Hepatocyte (in vitro differentiated cells): Measurements from ENCODE around the gene ACADL. TPM values are rescaled to one million over a fixed set of nuclear protein-coding genes. Genes with fewer than 3 reads are reported as not detected.

Experiments used
- DNase-seq: peaks from one replicate; pipeline ENCODE4 v3.0.0-alpha.2; 2016; ENCODE audit warnings: low spot score
- H2AFZ ChIP-seq: fragments of 200-600 bp; sonication (generic); 2 replicates; pipeline ENCODE4 v1.6.0; 2016; ENCODE audit warnings: antibody characterized with exemption, mild to moderate bottlenecking
- H3K27ac ChIP-seq: fragments of 200-600 bp; sonication (generic); 2 replicates; pipeline ENCODE4 v1.5.1; 2016; ENCODE audit warnings: mild to moderate bottlenecking
- H3K27me3 ChIP-seq: fragments of 200-600 bp; sonication (generic); 2 replicates; pipeline ENCODE4 v1.6.1; 2016
- H3K36me3 ChIP-seq: fragments of 200-600 bp; sonication (generic); replicated peaks from 2 replicates; pipeline ENCODE4 v1.5.1; 2016; ENCODE audit warnings: low read depth; ENCODE audit not compliant: insufficient read depth
- H3K4me1 ChIP-seq: fragments of 200-600 bp; sonication (generic); 2 replicates; pipeline ENCODE4 v1.5.1; 2016; ENCODE audit warnings: mild to moderate bottlenecking, moderate library complexity; ENCODE audit not compliant: insufficient read depth
- H3K4me2 ChIP-seq: fragments of 200-600 bp; sonication (generic); 2 replicates; pipeline ENCODE4 v1.6.0; 2016
- H3K4me3 ChIP-seq: fragments of 200-600 bp; sonication (generic); 2 replicates; pipeline ENCODE4 v1.5.1; 2016; ENCODE audit warnings: mild to moderate bottlenecking
- H3K79me2 ChIP-seq: fragments of 200-600 bp; sonication (generic); 2 replicates; pipeline ENCODE4 v1.6.0; 2017; ENCODE audit warnings: mild to moderate bottlenecking
- H3K9me2 ChIP-seq: fragments of 200-600 bp; sonication (generic); replicated peaks from 2 replicates; pipeline ENCODE4 v1.6.0; 2017; ENCODE audit warnings: mild to moderate bottlenecking; ENCODE audit not compliant: insufficient read depth
- H3K9me3 ChIP-seq: fragments of 200-600 bp; sonication (generic); 2 replicates; pipeline ENCODE4 v1.5.1; 2016; ENCODE audit warnings: low read depth, mild to moderate bottlenecking
- H4K20me1 ChIP-seq: fragments of 200-600 bp; sonication (generic); 2 replicates; pipeline ENCODE4 v1.6.0; 2016; ENCODE audit warnings: mild to moderate bottlenecking; ENCODE audit not compliant: insufficient read depth, poor library complexity, severe bottlenecking
- CTCF ChIP-seq: fragments of 200-600 bp; sonication (generic); IDR thresholded peaks from 2 replicates; pipeline ENCODE4 v1.5.1; 2016; ENCODE audit warnings: antibody characterized with exemption, mild to moderate bottlenecking; ENCODE audit not compliant: poor library complexity
- EZH2 ChIP-seq: fragments of 200-600 bp; sonication (generic); IDR thresholded peaks from 2 replicates; pipeline ENCODE4 v1.6.1; 2016; ENCODE audit warnings: antibody characterized with exemption, mild to moderate bottlenecking, borderline replicate concordance
- EZH2phosphoT487 ChIP-seq: fragments of 200-600 bp; sonication (generic); IDR thresholded peaks from one replicate; pipeline ENCODE4 v1.6.1; 2018; ENCODE audit warnings: antibody characterized with exemption, mild to moderate bottlenecking, low read depth, moderate library complexity; ENCODE audit not compliant: unreplicated experiment, severe bottlenecking
- whole genome bisulfite sequencing: methylation state at CpG from one replicate; pipeline ENCODE4 v1.1.6; 2016; ENCODE audit warnings: low lambda C conversion rate; ENCODE audit errors: missing lambda C conversion rate; 5-methylcytosine and 5-hydroxymethylcytosine counted together
- polyA plus RNA-seq: library from polyadenylated mRNA; unstranded; fragments of >200 nt; fragmentation: Nextera tagmentation; extraction: Ambion mirVana; gene quantifications from 2 replicates; pipeline ENCODE4 v1.2.1, GENCODE V29; 2016
- total RNA-seq: library from RNA; depleted of rRNA; stranded (reverse); fragments of >200 nt; gene quantifications from 2 replicates; pipeline ENCODE4 v1.2.3, GENCODE V29; 2014

Gene ACADL
- total and polyA plus RNA-seq, 2 experiments from 2014 or later: 1.1 to 2.1 TPM

- TF ChIP-seq EZH2phosphoT487: no peak
- TF ChIP-seq EZH2: no peak
- TF ChIP-seq CTCF: no peak
- Histone ChIP-seq H3K27ac (no peak overlapping the region), H3K79me2 (no peaks in the 10 kb centered on the region), H4K20me1 (no peaks in the 10 kb centered on the region), H3K4me1 (no peaks in the 10 kb centered on the region), H3K9me3 (no peaks in the 10 kb centered on the region), H3K4me3 (no peak overlapping the region), H3K36me3 (no peaks in the 10 kb centered on the region), H3K27me3 (no peaks in the 10 kb centered on the region), H2AFZ (no peak overlapping the region), H3K9me2 (no peaks in the 10 kb centered on the region), H3K4me2 (no peak overlapping the region)
- DNase-seq: no peak
Measured at GRCh38 chr2:210259687-210260086, 34.4 kb upstream of the ACADL start.

GRCh38 chr2:210252699-210253606, 27.7 kb upstream of the ACADL start:
- Histone ChIP-seq H3K27ac (no peak overlapping the region), H2AFZ (no peak overlapping the region), H3K79me2 (no peaks in the 10 kb centered on the region), H3K9me2 (no peaks in the 10 kb centered on the region), H3K4me3 (no peak overlapping the region), H4K20me1 (no peaks in the 10 kb centered on the region), H3K4me2 (no peak overlapping the region), H3K36me3 (no peaks in the 10 kb centered on the region), H3K9me3 (no peaks in the 10 kb centered on the region), H3K4me1 (no peaks in the 10 kb centered on the region), H3K27me3 (no peaks in the 10 kb centered on the region)
- 70% methylated on average over 7 of the region's 7 CpGs for WGBS
- no peak for DNase-seq
- no peak for TF ChIP-seq EZH2
- no peak for TF ChIP-seq CTCF

- H3K36me3 ChIP-seq: no peaks in the 10 kb centered on the region
- H3K9me3 ChIP-seq: no peaks in the 10 kb centered on the region
- H3K4me1 ChIP-seq: no peaks in the 10 kb centered on the region
- DNase-seq: no peak
- no peak overlapping the region for H3K4me3 ChIP-seq
- no peak overlapping the region for H3K27ac ChIP-seq
- no peak for TF ChIP-seq CTCF
- TF ChIP-seq EZH2phosphoT487: no peak
- TF ChIP-seq EZH2: no peak
- H3K27me3 ChIP-seq: no peaks in the 10 kb centered on the region
- H3K4me2 ChIP-seq: no peak overlapping the region
- H3K79me2 ChIP-seq: no peaks in the 10 kb centered on the region
- H2AFZ ChIP-seq: no peak overlapping the region
- 58% methylated on average over 1 of the region's 1 CpG for WGBS
- no peaks in the 10 kb centered on the region for H4K20me1 ChIP-seq
- H3K9me2 ChIP-seq: no peaks in the 10 kb centered on the region
Measured at GRCh38 chr2:210250622-210251021, 25.4 kb upstream of the ACADL start.

GRCh38 chr2:210233487-210233886, 8.2 kb upstream of the ACADL start:
- Histone ChIP-seq H3K9me3 (no peaks in the 10 kb centered on the region), H3K79me2 (no peaks in the 10 kb centered on the region), H4K20me1 (no peaks in the 10 kb centered on the region), H3K27ac (no peak overlapping the region), H3K4me1 (no peaks in the 10 kb centered on the region), H3K36me3 (no peaks in the 10 kb centered on the region), H3K27me3 (no peaks in the 10 kb centered on the region), H3K4me2 (no peak overlapping the region), H3K4me3 (no peak overlapping the region), H3K9me2 (no peaks in the 10 kb centered on the region), H2AFZ (no peak overlapping the region)
- 89% methylated on average over 3 of the region's 3 CpGs for WGBS
- DNase-seq: no peak
- TF ChIP-seq CTCF: no peak
- no peak for TF ChIP-seq EZH2
- no peak for TF ChIP-seq EZH2phosphoT487
